ENCODE results near the gene DYRK1B. TPM values are rescaled to one million over a fixed set of nuclear protein-coding genes. Genes with fewer than 3 reads are reported as not detected.
"Not testable (repeated sequence)": the region's sequence is repeated elsewhere in the genome, so short reads cannot be mapped to it uniquely, and the experiment has no call there.

Gene DYRK1B
- total RNA-seq, 2 experiments from 2014 or later, result 5.4 to 7.0 TPM

DNA sequence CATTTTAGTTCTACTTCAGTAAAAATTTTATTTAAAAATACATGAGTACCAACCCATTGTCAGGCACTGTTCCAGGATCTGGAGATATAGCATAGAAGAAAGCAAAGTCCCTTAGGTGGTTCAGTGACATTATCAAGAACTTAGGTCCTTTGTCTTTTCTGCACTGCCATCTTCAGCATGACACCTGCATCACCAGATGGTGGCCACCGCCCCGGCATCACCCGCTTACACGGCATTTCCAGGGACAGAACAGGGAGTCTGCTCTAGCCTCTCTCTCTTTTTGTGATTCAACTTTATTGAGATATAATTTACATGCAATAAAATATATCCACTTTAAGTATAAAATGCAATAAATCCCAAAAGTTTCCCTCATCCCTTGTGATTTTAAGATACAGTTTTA is 23.5 kb downstream of the DYRK1B start:
- DNase-seq (no peak), ATAC-seq (no peak)
- no peaks in the 10 kb centered on the region for H3K4me1 Mint-ChIP-seq (ENCODE audit: low read depth)
- TF ChIP-seq, protein P1, sequence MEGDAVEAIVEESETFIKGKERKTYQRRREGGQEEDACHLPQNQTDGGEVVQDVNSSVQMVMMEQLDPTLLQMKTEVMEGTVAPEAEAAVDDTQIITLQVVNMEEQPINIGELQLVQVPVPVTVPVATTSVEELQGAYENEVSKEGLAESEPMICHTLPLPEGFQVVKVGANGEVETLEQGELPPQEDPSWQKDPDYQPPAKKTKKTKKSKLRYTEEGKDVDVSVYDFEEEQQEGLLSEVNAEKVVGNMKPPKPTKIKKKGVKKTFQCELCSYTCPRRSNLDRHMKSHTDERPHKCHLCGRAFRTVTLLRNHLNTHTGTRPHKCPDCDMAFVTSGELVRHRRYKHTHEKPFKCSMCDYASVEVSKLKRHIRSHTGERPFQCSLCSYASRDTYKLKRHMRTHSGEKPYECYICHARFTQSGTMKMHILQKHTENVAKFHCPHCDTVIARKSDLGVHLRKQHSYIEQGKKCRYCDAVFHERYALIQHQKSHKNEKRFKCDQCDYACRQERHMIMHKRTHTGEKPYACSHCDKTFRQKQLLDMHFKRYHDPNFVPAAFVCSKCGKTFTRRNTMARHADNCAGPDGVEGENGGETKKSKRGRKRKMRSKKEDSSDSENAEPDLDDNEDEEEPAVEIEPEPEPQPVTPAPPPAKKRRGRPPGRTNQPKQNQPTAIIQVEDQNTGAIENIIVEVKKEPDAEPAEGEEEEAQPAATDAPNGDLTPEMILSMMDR (IDR thresholded peaks at IDR 0.05), result no peak
- H3K27me3 Mint-ChIP-seq, result no peaks in the 10 kb centered on the region
- intact Hi-C loops (cut with micrococcal nuclease), result no loop called here
- H3K4me3 Mint-ChIP-seq, result no peak overlapping the region
- ChIA-PET CTCF (interaction anchor here (0.8 kb wide), 1 partner anchor 18 kb away, joined by 3 read pairs; no protein-coding TSS in a partner anchor), POLR2A (interaction anchor here (0.9 kb wide), 1 partner anchor 9 kb away, joined by 3 read pairs; no protein-coding TSS in a partner anchor)
- no peaks in the 10 kb centered on the region for H3K36me3 Mint-ChIP-seq (ENCODE audit: low read depth)
- H3K27ac Mint-ChIP-seq, result no peak overlapping the region
- no peaks in the 10 kb centered on the region for H3K9me3 Mint-ChIP-seq

DNA sequence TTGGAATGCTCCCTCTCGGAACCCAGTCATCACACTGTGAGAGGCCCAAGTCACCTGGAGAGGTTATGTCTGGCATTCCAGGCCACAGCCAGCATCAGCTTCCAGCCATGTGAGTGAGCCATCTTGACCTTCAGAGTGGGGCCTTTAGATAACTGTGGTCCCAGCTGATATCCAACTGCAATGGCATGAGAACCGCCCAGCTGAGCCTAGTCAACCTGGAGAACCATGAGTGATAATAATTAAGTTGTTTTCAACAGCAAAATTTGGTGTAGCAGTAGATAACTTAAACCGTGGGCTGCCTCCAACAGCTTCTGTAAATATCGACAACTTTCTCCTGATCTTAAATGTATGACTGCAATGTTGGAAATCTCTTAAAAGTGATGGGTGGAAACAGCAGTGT is 24.6 kb downstream of the DYRK1B start:
- CTCF ChIA-PET, result interaction anchor here (2.6 kb wide), 1 partner anchor 17 kb away, joined by 16 read pairs; no protein-coding TSS in a partner anchor
- Mint-ChIP-seq H3K27me3 (peaks cover 1% of the 10 kb centered on the region), H3K27ac (no peak overlapping the region), H3K9me3 (no peaks in the 10 kb centered on the region), H3K4me1 (ENCODE audit: low read depth) (no peaks in the 10 kb centered on the region), H3K36me3 (ENCODE audit: low read depth) (no peaks in the 10 kb centered on the region), H3K4me3 (no peak overlapping the region)
- POLR2A ChIA-PET, result interaction anchor here (1.2 kb wide), 1 partner anchor 35 kb away, joined by 4 read pairs; no protein-coding TSS in a partner anchor
- DNase-seq, result no peak
- TF ChIP-seq, protein P1 (IDR thresholded peaks at IDR 0.05), result no peak
- intact Hi-C loops (cut with micrococcal nuclease), result no loop called here
- ATAC-seq, result no peak

DNA sequence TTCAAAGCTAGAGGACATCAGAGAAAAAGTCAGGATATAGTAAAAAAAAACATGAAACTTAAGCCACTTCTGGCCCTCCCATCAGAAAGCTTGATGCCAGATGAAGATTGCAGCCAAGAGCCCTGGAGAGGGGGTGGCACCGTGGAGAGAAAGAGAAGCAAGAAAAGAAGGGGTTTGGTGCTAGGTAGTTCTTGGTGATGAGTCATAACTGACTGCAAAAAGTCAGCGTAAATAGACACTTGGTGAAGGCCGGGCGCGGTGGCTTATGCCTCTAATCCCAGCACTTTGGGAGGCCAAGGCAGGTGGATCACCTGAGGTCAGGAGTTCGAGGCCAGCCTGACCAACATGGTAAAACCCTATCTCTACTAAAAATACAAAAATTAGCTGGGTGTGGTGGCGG is 25.3 kb downstream of the DYRK1B start:
- H3K9me3 Mint-ChIP-seq; H3K4me3 Mint-ChIP-seq; H3K27ac Mint-ChIP-seq; H3K36me3 Mint-ChIP-seq (ENCODE audit: low read depth); DNase-seq; ATAC-seq; intact Hi-C loops (cut with micrococcal nuclease); H3K4me1 Mint-ChIP-seq (ENCODE audit: low read depth); H3K27me3 Mint-ChIP-seq: not testable (repeated sequence)
- ChIA-PET CTCF (interaction anchor here (0.7 to 2.6 kb wide), 3 partner anchors 12 to 35 kb away, joined by 3 to 16 read pairs (median 3); no protein-coding TSS in a partner anchor), POLR2A (interaction anchor here (1.2 kb wide), 1 partner anchor 36 kb away, joined by 4 read pairs; no protein-coding TSS in a partner anchor)

DNA sequence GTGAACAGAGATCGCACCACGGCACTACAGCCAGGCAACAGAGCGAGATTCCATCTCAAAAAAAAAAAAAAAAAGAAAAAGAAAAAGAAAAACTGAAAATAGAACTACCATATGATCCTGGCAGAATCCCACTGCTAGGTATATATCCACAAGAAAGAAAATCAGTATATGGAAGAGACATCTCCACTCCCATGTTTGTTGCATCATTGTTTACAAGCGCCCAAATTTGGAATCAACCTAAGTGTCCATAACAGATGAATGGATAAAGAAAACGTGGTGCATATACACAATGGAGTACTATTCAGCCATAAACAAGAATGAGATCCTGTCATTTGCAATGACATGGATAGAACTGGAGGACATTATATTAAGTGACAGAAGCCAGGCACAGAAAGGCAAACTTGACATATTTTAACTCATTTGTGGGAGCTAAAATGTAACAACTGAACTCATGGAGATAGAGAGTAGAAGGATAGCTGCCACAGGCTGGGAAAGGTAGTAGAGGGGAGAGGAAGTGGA is 26.1 kb downstream of the DYRK1B start:
- no peaks in the 10 kb centered on the region for H3K4me1 Mint-ChIP-seq (ENCODE audit: low read depth)
- no peak for ATAC-seq
- no peak overlapping the region for H3K27ac Mint-ChIP-seq
- no peaks in the 10 kb centered on the region for H3K36me3 Mint-ChIP-seq (ENCODE audit: low read depth)
- intact Hi-C loops (cut with micrococcal nuclease), result no loop called here
- POLR2A ChIA-PET, result interaction anchor here (0.6 kb wide), 1 partner anchor 37 kb away, joined by 3 read pairs; no protein-coding TSS in a partner anchor
- DNase-seq, result no peak
- CTCF ChIA-PET, result interaction anchor here (0.7 to 2.6 kb wide), 3 partner anchors 11 to 36 kb away, joined by 3 to 16 read pairs (median 3); no protein-coding TSS in a partner anchor
- TF ChIP-seq, protein P1 (IDR thresholded peaks at IDR 0.05), result no peak
- H3K27me3 Mint-ChIP-seq, result peaks cover 5% of the 10 kb centered on the region
- no peaks in the 10 kb centered on the region for H3K9me3 Mint-ChIP-seq
- no peak overlapping the region for H3K4me3 Mint-ChIP-seq

DNA sequence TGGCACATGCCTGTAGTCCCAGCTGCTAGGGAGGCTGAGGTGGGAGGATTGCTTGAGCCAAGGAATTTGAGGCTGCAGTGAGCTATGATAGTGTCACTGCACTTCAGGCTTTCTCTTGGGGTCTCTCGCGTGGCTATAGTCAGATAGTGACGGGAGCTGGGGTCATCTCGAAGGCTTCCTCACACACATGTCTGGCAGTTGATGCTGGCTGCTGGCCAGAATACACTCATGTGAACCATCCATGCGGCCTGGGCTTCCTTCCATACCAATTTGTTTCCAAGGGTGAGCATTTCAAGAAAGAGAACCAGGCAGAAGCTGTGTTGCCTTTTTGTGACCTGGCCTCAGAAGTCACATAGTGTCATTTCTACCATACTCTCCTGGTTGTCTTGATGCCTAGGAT is 28.9 kb downstream of the DYRK1B start:
- no peak overlapping the region for H3K4me3 Mint-ChIP-seq
- DNase-seq (no peak), ATAC-seq (no peak)
- no peak overlapping the region for H3K27ac Mint-ChIP-seq
- ChIA-PET CTCF (interaction anchor here (1.3 to 4.5 kb wide), 2 partner anchors 13 to 258 kb away, joined by 3 to 35 read pairs; no protein-coding TSS in a partner anchor), POLR2A (no interaction called here)
- intact Hi-C loops (cut with micrococcal nuclease), result no loop called here
- H3K4me1 Mint-ChIP-seq (ENCODE audit: low read depth), result no peaks in the 10 kb centered on the region
- TF ChIP-seq, protein P1 (IDR thresholded peaks at IDR 0.05), result no peak
- H3K9me3 Mint-ChIP-seq, result no peaks in the 10 kb centered on the region
- H3K36me3 Mint-ChIP-seq (ENCODE audit: low read depth), result no peaks in the 10 kb centered on the region
- H3K27me3 Mint-ChIP-seq, result peaks cover 7% of the 10 kb centered on the region
